GM10266 (cell line): ENCODE data around the gene UNC80.

Source experiments
- DNase-seq: peaks from one replicate; pipeline ENCODE4 v3.0.0; 2012; ENCODE audit errors: extremely low spot score
- CTCF ChIP-seq: IDR thresholded peaks from 2 replicates; pipeline ENCODE4 v1.5.1; 2012; ENCODE audit warnings: mild to moderate bottlenecking, low read depth; ENCODE audit not compliant: control insufficient read depth, insufficient read depth; ENCODE audit errors: missing control alignments

The UNC80 gene

GRCh38 chr2:209761566-209761965 is 10.1 kb upstream of the UNC80 start:
- no peak for DNase-seq
- no peak for TF ChIP-seq CTCF

- no peak for DNase-seq
Observed at GRCh38 chr2:209762563-209762962, 9.1 kb upstream of the UNC80 start.

GRCh38 chr2:209763106-209763505 is 8.5 kb upstream of the UNC80 start:
- TF ChIP-seq CTCF: no peak

More at GRCh38 chr2:209762563-209762962, 9.1 kb upstream of the UNC80 start:
- TF ChIP-seq CTCF: no peak

GRCh38 chr2:209766613-209767012 is 5.0 kb upstream of the UNC80 start:
- TF ChIP-seq CTCF: no peak

More at GRCh38 chr2:209763106-209763505, 8.5 kb upstream of the UNC80 start:
- DNase-seq: no peak

GRCh38 chr2:209767316-209767715 is 4.3 kb upstream of the UNC80 start:
- TF ChIP-seq CTCF: no peak
- DNase-seq: no peak

More at GRCh38 chr2:209766613-209767012, 5.0 kb upstream of the UNC80 start:
- DNase-seq: no peak

GRCh38 chr2:209768557-209768956 is 3.1 kb upstream of the UNC80 start:
- no peak for DNase-seq
- TF ChIP-seq CTCF: no peak

- no peak for DNase-seq
- no peak for TF ChIP-seq CTCF
Observed at GRCh38 chr2:209772290-209772685, 656 bp downstream of the UNC80 start.

- no peak for TF ChIP-seq CTCF
- no peak for DNase-seq
Observed at GRCh38 chr2:209773377-209773776, 1.7 kb downstream of the UNC80 start.
